GM23248 (cell line): Measurements from ENCODE around the gene CHRM1. TPM values are rescaled to one million over a fixed set of nuclear protein-coding genes. Genes with fewer than 3 reads are reported as not detected.

ENCODE experiments used
- DNase-seq: peaks from one replicate; pipeline ENCODE4 v3.0.0-alpha.2; 2015
- H2AFZ ChIP-seq: fragments of 200-600 bp; sonication (generic); 2 replicates; pipeline ENCODE4 v1.6.1; 2016; ENCODE audit warnings: antibody characterized with exemption
- H3F3A ChIP-seq: fragments of 200-600 bp; sonication (generic); 2 replicates; pipeline ENCODE4 v1.6.1; 2016; ENCODE audit warnings: mild to moderate bottlenecking, antibody characterized with exemption, mixed run types; ENCODE audit not compliant: insufficient read depth
- H3K27ac ChIP-seq: fragments of 200-600 bp; sonication (generic); 2 replicates; pipeline ENCODE4 v1.5.1; 2016; ENCODE audit warnings: mild to moderate bottlenecking
- H3K27me3 ChIP-seq: fragments of 200-600 bp; sonication (generic); replicated peaks from 2 replicates; pipeline ENCODE4 v1.6.1; 2016; ENCODE audit warnings: mild to moderate bottlenecking; ENCODE audit not compliant: insufficient read depth
- H3K36me3 ChIP-seq: fragments of 200-600 bp; sonication (generic); 2 replicates; pipeline ENCODE4 v1.6.1; 2016; ENCODE audit warnings: low read depth, mild to moderate bottlenecking
- H3K4me1 ChIP-seq: fragments of 200-600 bp; sonication (generic); 2 replicates; pipeline ENCODE4 v1.6.1; 2016; ENCODE audit warnings: mild to moderate bottlenecking; ENCODE audit not compliant: insufficient read depth
- H3K4me2 ChIP-seq: fragments of 200-600 bp; sonication (generic); one replicate; pipeline ENCODE4 v1.6.1; 2016; ENCODE audit warnings: mild to moderate bottlenecking; ENCODE audit not compliant: unreplicated experiment
- H3K4me3 ChIP-seq: fragments of 200-600 bp; sonication (generic); 2 replicates; pipeline ENCODE4 v1.5.1; 2016; ENCODE audit warnings: mild to moderate bottlenecking
- H3K79me2 ChIP-seq: fragments of 200-600 bp; sonication (generic); 2 replicates; pipeline ENCODE4 v1.6.1; 2016; ENCODE audit warnings: mild to moderate bottlenecking; ENCODE audit not compliant: insufficient read depth
- H3K9ac ChIP-seq: fragments of 200-600 bp; sonication (generic); 2 replicates; pipeline ENCODE4 v1.6.1; 2016; ENCODE audit warnings: mild to moderate bottlenecking
- H3K9me2 ChIP-seq: fragments of 200-600 bp; sonication (generic); 2 replicates; pipeline ENCODE4 v1.6.1; 2016; ENCODE audit warnings: mixed run types, mild to moderate bottlenecking, moderate library complexity; ENCODE audit not compliant: insufficient read depth
- H3K9me3 ChIP-seq: fragments of 200-600 bp; sonication (generic); one replicate; pipeline ENCODE4 v1.6.1; 2017; ENCODE audit warnings: low read depth
- H4K20me1 ChIP-seq: fragments of 200-600 bp; sonication (generic); 2 replicates; pipeline ENCODE4 v1.6.0; 2016; ENCODE audit not compliant: insufficient read depth
- EZH2 ChIP-seq: fragments of 200-600 bp; sonication (generic); IDR thresholded peaks from 2 replicates; pipeline ENCODE4 v1.6.1; 2018; ENCODE audit warnings: antibody characterized with exemption, mild to moderate bottlenecking; ENCODE audit not compliant: insufficient read depth, poor library complexity, severe bottlenecking
- EZH2phosphoT487 ChIP-seq: fragments of 200-600 bp; sonication (generic); IDR thresholded peaks from 2 replicates; pipeline ENCODE4 v1.6.1; 2018; ENCODE audit warnings: antibody characterized with exemption, moderate library complexity, mild to moderate bottlenecking, low read depth; ENCODE audit not compliant: insufficient read depth
- whole genome bisulfite sequencing, 2 experiments: methylation state at CpG; one replicate each; pipeline ENCODE4 v1.1.6; 2015 to 2017; ENCODE audit warnings: low lambda C conversion rate in 2 of 2, low coverage in 1 of 2; ENCODE audit errors: missing lambda C conversion rate in 2 of 2; 5-methylcytosine and 5-hydroxymethylcytosine counted together
- in situ Hi-C: fragments of 300-500 bp; cut with MboI; formaldehyde crosslinking; loops from 2 replicates; pipeline ENCODE4 v1.15.0; 2020
- polyA plus RNA-seq: library from polyadenylated mRNA; unstranded; fragments of >200 nt; fragmentation: Nextera tagmentation; extraction: Ambion mirVana; gene quantifications from 2 replicates; pipeline ENCODE4 v1.2.1, GENCODE V29; 2016
- total RNA-seq: library from RNA; depleted of rRNA; stranded (reverse); fragments of >200 nt; shearing (Covaris generic); gene quantifications from 2 replicates; pipeline ENCODE4 v1.2.3, GENCODE V29; 2014

Gene CHRM1
- total and polyA plus RNA-seq, 2 experiments from 2014 or later: not detected

GRCh38 chr11:62923601-62924411 is 2.6 kb upstream of the CHRM1 start:
- Histone ChIP-seq H3K4me2 (peak overlapping the region; percentile 67), H3K4me1 (no peaks in the 10 kb centered on the region), H3K27ac (no peak overlapping the region), H3K9me2 (no peaks in the 10 kb centered on the region), H3K27me3 (peaks cover 10% of the 10 kb centered on the region), H2AFZ (peak overlapping the region; percentile 55), H3F3A (no peaks in the 10 kb centered on the region), H3K79me2 (no peaks in the 10 kb centered on the region), H3K9me3 (no peaks in the 10 kb centered on the region), H3K9ac (peak overlapping the region; percentile 24; the same call in 1 of the 2 replicates), H3K4me3 (peak overlapping the region; percentile 54), H3K36me3 (no peaks in the 10 kb centered on the region), H4K20me1 (no peaks in the 10 kb centered on the region)
- in situ Hi-C loops: no loop called here
- DNase-seq: peak; percentile 43
- TF ChIP-seq EZH2phosphoT487 (no peak), EZH2 (no peak)
- WGBS, 2 experiments: 19 to 23% methylated on average over 39 to 44 of the region's 52 CpGs

GRCh38 chr11:62922653-62923431 is 1.7 kb upstream of the CHRM1 start:
- WGBS, 2 experiments: 20 to 22% methylated on average over 23 of the region's 24 CpGs
- TF ChIP-seq EZH2: no peak
- no peak for TF ChIP-seq EZH2phosphoT487
- Histone ChIP-seq H3K27ac (no peak overlapping the region), H3K4me1 (no peaks in the 10 kb centered on the region), H3F3A (no peaks in the 10 kb centered on the region), H3K79me2 (no peaks in the 10 kb centered on the region), H3K4me2 (peak overlapping the region; percentile 67), H3K9me3 (no peaks in the 10 kb centered on the region), H3K36me3 (no peaks in the 10 kb centered on the region), H3K9ac (0 out of 2 replicates have a peak overlapping the region, but pooled peaks have one; percentile 24), H4K20me1 (no peaks in the 10 kb centered on the region), H3K4me3 (peak overlapping the region; percentile 54; the same call in 1 of the 2 replicates), H2AFZ (peak overlapping the region; percentile 55), H3K27me3 (peaks cover 10% of the 10 kb centered on the region), H3K9me2 (no peaks in the 10 kb centered on the region)
- peak; percentile 68 for DNase-seq
- in situ Hi-C loops: no loop called here

DNA sequence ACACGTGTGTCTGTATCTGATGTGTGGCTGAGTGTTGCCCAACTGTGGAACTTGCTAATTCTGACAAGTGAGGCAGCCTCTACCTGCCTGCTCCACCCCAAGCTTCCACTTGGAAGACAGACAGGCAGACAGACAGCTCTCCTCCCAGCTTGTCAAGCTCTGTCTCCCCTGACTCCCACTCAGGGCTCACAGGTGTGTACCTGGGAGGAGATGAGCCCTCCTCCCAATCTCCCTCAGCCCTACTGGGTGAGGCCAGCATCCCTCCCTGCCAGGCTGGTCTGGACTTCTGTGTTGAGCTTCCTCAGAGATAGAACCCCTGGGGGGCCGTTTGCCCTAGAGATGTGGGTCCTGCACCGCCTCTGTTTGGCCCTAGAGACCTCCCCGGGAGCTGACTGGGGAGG is 1.0 kb upstream of the CHRM1 start:
- 35 to 38% methylated on average over 4 of the region's 4 CpGs for WGBS, 2 experiments
- H3K4me2 ChIP-seq: no peak overlapping the region
- no peaks in the 10 kb centered on the region for H3K9me3 ChIP-seq
- no peak for DNase-seq
- H2AFZ ChIP-seq: no peak overlapping the region
- no peaks in the 10 kb centered on the region for H3K79me2 ChIP-seq
- no peak overlapping the region for H3K4me3 ChIP-seq
- TF ChIP-seq EZH2phosphoT487: no peak
- no peak for TF ChIP-seq EZH2
- H3K4me1 ChIP-seq: no peaks in the 10 kb centered on the region
- H3F3A ChIP-seq: no peaks in the 10 kb centered on the region
- no peak overlapping the region for H3K9ac ChIP-seq
- no peaks in the 10 kb centered on the region for H3K36me3 ChIP-seq
- H4K20me1 ChIP-seq: no peaks in the 10 kb centered on the region
- in situ Hi-C loops: no loop called here
- H3K27ac ChIP-seq: no peak overlapping the region
- H3K27me3 ChIP-seq: peaks cover 10% of the 10 kb centered on the region
- H3K9me2 ChIP-seq: no peaks in the 10 kb centered on the region

DNA sequence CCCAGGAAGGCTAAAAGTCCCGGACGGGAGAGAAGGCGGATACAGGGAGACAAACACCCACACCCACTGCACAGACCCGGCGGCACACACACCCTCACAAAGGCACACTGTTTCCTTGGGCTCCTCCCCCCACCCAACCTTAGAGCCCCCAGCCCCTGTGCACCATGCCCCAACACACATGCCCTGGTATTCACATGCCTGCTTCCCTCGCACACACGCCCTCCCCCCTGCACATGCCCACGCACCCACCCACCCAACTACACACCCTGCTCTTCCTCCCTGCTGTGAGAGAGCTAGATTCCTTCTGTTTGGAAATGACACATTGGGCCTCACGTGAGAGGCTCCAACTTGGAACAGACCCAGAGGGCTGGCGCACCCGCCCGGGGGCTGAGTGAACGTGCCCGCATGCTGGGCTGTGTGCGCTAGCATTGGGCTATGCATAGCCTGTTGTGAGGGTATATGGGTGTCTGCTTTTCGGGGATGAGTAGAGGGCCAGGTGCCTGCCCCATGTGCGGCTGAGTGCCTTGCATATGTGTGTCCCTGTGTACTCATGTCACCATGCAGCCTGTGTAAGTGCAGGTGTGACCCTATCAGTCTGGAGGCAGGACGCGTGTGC is 518 bp upstream of the CHRM1 start:
- DNase-seq: peak; percentile 78
- Histone ChIP-seq H3K4me3 (no peak overlapping the region), H3F3A (no peaks in the 10 kb centered on the region), H3K9me3 (no peaks in the 10 kb centered on the region), H3K79me2 (no peaks in the 10 kb centered on the region), H3K27me3 (peaks cover 10% of the 10 kb centered on the region), H3K4me2 (no peak overlapping the region), H3K36me3 (no peaks in the 10 kb centered on the region), H2AFZ (no peak overlapping the region), H3K9ac (no peak overlapping the region), H4K20me1 (no peaks in the 10 kb centered on the region), H3K9me2 (no peaks in the 10 kb centered on the region), H3K4me1 (no peaks in the 10 kb centered on the region), H3K27ac (no peak overlapping the region)
- TF ChIP-seq EZH2phosphoT487 (no peak), EZH2 (no peak)
- 5 to 8% methylated on average over 14 to 19 of the region's 19 CpGs for WGBS, 2 experiments
- in situ Hi-C loops: no loop called here
